Eye (tissue), 1 donor: ENCODE data around the gene GRHL3.

Source experiments
- DNase-seq: peaks from one replicate; pipeline ENCODE4 v3.0.0-alpha.2; 2015

Gene GRHL3

DNA sequence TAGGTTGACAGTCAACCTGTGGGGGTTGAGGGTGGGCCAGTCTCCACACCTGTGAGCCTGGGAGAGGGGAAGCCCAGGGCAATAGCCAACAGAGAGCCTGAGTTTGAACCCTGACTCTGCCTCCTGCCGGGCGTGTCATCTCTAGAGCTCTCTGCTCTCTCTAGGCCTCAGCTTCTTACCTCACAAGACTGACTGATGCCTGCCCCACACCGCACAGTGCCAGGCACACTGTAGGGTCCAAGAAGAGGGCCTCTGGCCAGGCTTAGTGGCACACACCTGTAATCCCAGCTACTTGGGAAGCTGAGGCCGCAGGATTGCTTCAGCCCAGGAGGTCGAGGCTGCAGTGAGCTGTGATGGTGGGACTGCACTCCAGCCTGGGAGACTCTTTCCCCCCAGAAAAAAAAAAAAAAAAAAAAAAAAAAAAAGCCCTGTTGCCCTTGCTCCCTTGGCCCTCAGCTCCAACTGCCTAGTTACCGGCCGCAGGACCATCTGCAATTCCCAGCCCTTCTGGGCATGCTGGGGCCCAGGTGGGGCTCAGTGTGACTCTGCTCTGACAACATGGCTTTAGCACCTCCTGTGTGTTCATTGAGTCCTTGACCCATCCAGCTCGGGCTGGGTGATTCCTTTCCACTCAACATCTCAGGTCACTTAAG lies 25.1 kb downstream of the GRHL3 start:
- no peak for DNase-seq

DNA sequence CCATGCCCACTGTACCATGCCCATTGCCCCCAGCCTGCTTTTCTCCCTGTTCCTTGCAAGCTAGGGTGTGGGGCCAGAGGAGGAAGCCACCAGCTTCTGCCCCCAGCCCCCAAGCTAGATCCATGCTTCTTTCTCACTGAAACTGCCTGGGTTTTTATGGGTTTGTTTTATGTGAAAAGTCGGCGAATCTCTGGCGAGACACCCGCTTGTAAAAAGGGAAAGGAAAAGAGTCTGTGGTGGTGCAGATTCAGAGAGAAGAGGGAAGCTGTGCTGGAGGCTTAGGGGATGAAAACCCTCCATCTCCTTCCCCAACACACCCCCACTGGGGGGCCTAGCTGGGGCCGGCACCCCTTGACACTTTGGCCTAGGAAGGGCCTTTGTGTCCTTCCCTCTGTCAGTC lies 26.2 kb downstream of the GRHL3 start:
- no peak for DNase-seq

DNA sequence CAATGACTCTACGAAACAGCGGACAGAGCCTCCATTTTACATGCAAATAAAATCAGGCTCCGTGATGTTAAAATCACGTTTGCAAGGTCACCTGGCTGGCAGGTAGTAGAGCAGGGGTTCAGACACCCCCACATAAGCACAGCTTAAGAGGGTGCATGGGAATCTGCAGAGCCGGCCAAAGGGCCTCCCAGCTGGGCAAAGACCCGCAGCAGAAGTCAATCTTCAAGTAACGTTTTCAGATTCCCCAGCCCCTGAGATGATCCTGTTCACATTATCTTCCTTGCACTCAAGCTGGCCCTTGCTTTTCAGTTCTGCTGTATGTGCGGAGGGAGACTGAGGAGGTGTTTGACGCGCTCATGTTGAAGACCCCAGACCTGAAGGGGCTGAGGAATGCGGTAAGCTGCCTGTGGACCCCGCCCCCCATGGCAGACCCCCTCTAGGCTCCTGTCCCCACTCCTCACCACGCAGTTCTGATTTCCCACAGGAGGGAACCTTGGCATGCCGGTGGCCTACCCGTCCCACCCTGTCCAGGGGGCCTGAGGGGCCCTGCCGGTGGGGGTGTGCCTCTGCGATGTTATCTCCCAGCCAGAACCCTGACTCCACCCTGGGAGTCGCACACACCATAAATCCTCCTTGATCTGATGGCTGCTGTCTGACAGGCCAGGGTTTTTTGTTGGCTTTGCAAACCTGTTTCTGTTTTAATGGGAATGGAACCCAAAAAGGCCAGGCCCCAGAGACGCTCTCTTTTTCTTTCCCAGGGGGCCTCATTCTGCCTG lies 28.2 kb downstream of the GRHL3 start:
- no peak for DNase-seq

DNA sequence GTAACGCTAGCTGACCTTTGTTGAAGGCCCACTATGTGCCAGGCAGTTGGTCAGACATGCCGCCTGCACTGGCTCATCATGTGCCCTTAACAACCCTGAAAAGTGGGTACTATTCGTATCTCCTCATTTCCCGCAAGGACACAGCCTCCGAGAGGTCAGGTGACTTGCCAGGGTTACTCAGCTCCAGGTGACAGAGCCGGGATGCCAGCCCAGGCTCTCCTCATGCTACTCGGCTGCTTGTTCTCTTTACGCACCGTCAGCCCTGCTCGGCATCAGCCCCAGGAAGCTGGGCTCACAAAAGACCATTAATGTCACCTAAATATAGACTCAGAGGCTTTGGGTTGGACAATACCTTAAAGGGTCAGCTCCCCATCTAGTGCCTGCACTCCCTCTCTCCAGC lies 29.0 kb downstream of the GRHL3 start:
- peak; percentile 35 for DNase-seq

DNA sequence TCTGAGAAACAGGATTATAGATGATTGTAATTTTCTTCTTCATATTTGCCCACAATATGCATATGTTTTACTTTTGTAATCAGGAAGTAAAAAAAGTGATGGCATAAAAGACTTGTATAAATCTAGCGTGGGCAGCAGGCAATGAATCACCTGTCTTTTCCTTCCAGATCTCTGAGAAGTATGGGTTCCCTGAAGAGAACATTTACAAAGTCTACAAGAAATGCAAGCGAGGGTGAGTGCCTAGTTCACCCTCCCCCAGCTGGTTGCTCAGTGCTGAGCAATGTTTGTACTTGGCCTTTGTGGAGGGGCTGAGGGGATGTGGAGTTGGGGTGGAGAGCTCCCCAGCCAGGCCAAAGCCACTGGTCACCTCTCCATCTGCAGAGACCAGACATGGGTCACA lies 30.7 kb downstream of the GRHL3 start:
- no peak for DNase-seq

DNA sequence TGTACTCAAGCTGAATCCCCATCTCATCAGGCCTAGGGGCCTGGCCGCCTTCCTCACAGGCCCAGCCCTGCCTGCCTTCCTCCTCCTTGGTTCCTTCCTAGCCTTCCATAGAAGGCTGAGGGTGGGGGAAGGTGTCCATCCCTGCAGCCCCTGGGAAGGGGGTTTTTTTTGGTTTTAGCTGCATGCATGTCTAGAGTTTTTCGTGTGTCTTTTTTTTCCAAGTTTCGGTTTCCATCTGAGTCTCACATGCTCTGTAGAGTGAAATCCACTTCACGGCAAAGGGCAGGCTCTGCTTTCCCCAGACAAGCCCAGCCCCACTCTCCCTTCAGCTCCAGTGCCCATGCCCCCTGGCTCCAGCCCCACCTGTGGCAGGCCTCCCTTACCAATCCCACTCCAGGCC lies 32.1 kb downstream of the GRHL3 start:
- no peak for DNase-seq

DNA sequence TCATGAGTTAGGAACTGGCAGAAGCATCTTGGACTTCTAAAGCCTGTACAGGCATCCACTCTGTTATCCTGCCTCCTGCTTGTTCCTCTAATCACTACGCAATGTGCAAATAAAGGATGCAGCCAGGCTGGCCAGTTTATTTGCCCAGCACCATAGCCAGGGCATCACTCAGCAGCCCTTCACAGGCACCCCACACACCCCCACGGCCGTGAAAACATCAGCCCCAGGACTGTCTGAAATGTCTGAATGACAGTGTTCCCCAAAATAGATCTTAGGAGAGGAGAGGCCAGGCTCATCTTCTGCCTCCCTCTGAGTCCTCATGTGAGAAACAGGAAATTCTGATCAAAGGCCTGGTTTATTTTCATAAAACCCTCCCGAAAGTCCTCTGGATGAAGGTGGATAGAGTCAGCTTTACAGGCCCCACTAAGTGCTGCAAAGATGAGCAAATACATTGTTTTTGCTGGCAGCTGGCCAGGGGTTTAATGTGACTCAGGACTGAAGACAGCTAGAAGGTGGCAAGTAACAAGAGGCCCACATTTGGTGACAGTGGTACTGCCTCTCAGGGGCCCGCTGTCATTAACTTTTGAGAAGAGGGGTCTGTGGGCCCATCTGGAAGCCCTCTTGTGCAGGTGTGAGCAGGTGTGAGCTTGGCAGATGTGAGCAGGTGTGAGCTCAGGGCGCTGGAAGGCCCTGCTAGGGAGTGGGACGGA lies 32.9 kb downstream of the GRHL3 start:
- DNase-seq: no peak

DNA sequence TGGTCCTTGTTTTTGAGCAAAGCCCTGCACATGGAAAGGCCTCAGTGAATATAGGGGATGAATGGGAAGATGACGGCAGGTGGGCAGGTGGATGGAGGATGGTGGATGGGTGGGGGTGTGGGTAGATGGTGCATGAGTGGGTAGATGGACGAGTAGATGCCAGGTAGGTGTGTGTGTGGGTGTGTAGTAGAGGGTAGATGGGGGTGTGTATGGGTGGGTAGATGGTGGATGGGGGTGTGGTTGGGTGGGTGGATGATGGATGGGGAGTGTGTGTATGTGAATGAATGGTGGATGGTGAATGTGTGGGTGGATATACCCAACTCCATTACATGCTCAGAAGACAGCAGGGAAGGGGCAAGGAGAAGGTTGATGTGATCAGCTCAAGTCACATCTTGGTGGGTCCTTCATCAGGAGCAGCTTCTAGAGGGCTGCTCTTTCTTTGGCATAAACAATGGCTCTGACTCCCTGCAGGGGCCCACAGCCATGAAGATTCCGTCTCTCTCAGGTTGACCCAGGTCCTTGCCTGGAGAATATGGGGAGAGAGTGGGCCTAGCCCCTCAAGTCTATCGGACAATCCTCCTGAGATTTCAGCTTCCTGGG lies 34.2 kb downstream of the GRHL3 start:
- DNase-seq: no peak

DNA sequence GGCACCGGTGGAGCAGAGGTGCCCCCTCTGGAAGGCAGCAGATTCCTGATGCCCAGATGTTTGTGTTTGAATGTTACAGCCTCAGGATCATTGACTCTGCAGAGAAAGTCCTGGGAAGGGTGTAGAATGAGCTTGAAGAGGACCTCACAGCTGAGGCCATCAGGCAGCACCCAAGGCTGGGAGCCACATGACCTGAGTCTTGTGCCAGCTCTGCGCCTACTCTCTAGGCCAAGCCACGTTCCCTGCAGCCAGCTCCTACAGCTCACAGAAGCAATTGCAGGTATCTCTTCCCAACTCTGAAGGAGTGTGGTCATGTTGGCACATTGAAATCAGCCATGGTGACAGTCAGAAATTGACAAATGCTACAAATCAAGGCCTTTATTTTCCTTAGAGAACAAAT lies 36.3 kb downstream of the GRHL3 start:
- DNase-seq: no peak

DNA sequence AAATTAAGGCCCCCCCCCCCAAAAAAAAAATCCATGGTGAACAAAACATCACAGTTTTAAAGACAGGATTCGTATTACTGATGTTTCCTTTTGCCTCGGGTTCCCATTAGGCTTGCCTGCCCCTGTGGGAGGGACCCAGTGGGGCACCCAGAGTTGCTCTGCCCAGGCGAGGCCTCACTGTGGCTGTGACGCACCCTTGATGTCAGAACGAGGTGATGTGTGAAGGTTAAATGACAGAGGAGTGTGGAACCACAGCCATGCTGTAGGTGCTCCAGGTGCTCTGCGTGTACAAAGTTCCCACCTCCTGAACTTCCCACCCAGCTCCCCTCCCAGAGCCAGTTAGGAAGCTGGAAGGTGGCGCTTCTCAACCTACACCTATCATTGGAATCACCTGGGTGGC lies 37.9 kb downstream of the GRHL3 start:
- DNase-seq: no peak

DNA sequence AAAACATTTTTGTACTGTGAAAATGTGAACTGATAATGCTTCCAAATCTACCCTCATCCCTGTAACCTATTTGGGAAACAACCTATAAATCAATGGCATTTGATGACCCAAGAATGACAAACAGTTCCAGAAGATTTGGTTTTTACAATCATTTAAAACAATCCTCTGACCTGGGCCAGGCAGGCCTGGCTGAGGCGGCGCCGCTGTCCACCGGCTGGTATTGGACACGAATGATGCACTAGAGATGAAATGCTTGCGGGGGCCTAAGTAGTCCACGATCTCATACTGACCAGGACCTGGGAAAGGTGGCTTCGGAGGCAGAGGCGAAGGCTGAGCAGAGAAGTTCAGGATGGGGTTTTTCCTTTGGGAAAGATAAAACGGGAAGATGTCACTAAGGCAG lies 41.5 kb downstream of the GRHL3 start:
- no peak for DNase-seq

DNA sequence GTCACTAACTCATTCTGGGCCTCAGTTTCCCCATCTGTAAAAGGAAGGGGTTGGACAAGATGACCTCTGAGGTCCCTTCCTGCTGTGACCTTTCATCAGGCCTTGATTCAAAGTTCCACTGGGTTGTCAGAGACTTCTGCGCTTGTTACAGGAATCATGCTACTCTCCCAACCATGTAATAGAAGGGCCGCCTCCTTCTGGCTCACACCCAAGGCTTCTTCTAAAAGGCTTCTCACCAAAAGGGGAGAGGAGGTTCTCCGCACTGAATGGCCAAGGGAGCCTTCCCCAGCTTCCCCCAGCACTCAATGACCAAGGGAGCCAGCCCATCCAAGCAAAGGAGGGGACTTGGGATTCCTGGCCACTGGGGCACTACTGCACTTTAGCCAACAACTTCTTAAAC lies 42.7 kb downstream of the GRHL3 start:
- no peak for DNase-seq

DNA sequence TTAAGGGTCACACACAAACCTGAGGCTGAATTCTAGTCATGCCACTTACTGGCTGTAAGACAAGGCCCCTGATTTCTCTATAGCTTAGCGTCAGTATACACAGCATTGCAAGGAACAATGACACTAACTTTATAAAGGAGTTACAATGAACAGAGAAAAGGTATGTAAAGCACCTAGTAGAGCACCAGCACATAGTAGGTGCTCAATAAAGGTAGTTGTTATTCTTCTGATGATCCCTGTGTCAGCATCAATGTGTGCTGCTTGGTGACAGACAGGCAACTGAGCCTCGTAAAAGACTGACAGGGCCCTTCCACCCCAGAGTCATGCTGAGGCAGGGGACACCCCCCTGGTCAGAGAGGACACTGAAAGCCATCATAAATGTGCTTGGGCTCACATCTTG lies 43.2 kb downstream of the GRHL3 start:
- DNase-seq: no peak

DNA sequence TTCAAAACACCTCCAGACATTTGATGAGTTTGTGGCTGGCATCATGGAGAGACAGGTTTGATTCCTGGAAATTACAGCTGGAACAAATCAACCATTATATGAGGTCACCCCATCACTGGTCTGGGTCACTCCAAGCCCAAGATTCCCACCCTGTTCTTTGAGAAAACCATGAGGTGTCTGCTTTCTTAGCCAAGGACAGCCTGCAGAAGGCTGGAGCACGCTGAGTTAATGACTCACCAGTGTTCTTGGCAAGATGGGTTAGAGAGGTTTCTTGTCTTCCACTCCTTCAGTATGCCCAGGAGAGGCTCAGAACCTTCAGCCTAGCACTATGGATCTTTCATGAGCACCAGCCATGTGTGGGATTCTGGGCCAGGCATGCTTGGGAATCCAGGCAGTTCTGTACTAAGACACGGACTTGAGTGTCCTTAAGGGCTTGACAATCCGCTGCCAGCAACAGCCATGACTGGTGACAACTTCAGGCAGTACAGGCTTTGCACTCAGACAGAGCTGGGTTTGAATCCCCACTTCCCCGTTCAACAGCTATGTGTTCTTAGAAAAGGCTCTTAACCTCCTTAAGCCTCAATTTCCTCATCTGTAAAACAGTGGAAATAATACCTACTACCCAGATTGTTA lies 43.9 kb downstream of the GRHL3 start:
- DNase-seq: no peak

DNA sequence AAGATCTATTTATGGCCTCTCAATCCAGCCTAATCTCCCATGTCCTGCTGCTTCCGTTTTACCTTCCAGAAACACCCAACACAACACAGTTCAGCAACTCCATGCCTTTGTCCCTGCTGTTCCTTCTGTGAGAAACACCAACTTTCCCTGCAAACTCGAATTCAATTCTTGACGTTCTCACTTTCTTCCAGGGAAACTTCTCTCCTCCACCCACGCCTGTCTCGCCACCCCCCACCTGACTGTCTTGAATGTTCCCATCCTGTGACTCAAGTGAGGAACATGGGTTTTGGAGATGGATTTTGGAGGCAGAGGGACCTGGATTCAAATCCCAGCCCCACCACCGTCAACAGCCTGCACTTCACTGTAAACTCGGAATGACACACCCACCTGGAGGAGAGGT lies 44.8 kb downstream of the GRHL3 start:
- no peak for DNase-seq

DNA sequence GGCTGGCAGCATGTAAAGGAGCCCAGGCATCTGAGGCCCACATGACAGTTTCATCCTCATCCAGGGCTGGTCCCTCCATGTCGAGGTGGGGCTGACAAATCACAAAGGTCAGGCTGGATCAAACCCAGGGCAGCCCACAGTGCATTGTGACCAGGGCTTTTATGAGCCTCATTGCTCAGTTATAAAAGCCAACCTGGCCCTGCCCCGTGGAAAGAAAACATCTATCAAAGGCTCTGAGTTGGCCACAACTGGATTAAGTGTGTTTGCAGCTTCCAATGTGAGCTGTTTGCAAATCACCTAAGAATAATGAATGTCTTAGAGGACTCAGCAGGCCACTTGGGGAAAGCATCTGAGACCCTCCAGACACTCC lies 45.4 kb downstream of the GRHL3 start:
- DNase-seq: no peak

DNA sequence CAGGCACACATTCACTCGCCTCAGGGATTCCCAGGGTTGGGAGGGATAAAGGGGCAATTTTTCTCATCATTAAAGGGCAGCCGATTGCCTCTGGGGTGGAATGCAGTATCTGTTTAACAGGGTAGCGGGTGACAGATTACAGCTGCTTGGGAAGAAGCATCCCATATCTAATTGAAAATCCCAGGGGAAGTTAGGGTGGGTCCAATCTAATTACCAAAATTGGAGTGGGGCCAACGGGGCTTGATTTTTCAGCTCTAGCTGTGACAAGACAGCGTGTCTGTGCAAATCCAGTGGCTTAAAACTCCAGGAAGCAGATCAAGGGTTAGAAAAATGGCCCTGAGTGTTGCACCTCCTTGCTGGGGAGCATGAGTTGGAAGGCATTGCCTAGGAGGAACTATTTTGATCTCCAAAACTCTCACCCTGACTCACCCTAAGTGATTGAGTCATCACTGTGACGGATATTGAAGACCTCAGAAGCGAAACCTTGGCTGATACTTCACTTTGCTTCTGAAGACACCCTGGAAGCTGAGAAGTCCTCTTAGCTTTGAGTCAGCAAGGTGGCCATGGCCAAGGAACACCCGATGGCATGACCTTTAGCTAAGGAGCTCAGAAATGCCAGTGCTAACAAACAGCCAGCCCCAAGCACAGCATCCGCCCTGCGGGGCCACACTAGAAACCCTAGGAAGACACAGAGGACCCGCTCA lies 46.0 kb downstream of the GRHL3 start:
- DNase-seq: peak; percentile 56

DNA sequence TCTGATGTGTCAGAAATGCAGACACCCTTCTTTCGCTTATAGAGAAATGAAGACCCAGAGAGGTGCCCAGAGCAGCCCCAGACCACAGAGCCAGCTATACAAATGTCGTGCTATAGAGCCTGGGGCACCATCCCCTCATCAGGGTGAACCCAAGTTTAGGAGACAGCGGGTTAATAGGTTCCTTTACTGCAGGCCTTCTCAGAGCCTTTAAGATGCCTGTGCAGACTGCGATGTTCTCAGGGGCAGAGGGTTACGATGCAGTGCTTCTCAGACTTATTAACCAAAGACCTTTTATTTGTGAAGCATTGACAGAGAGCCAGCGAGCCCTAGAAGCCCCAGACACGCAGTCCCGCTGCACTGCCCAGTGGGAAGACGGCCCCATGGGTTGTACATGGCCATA lies 47.5 kb downstream of the GRHL3 start:
- no peak for DNase-seq

DNA sequence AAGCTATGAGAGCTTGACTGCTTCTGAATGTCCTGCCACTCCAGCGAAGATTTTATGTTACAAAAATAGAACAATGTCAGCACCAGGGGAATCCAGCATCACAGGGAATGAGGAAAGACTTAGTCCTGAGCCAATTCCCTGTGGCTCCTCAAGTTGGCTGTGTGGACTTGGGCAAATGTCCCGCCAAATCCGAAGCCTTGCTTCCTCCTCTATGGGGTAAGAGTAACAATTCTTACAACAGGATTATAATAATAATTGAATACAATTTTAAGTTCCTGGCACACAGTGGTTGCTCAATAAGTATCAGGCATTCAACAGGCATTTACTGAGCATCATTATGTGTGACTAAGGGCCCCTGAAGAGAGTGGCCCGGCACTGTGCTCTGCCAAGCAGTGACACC lies 50.0 kb downstream of the GRHL3 start:
- DNase-seq: no peak

DNA sequence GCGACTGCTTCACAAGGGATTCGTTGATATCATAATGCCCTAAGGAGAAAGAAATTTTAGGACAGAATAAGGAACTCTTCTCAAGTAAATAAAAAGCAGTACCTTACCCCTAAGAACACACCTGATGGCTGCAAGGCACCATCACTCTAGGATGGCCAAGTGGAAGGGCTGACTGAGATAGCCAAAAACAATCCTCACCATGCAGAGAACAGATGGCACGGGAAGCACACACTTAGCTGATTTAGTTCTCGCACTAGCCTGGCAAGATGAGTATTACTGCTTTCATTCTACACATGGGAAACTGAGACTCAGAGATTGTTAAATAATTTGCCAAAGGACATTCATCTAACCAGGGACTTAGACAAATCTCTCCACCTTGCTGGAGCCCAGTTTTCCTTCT lies 50.6 kb downstream of the GRHL3 start:
- DNase-seq: no peak

DNA sequence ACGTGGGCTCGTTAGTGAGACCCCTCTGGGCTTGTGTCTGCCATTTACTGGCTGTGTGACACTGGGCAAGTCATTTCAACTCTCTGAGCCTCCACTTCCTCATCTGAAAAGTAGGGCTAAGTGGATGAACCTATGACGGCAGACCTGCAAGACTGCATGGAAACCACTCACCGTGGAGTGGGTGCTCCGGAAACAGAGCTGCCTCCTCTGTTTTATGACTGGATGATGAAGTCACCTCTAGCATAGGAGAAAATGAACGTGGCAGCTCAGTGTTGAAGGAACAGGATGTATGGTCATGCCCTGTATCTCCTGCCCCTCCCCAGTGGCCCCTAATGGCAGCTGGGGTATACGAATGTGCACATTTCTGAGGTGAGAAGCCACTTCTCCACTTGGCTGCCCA lies 53.9 kb downstream of the GRHL3 start:
- DNase-seq: no peak

DNA sequence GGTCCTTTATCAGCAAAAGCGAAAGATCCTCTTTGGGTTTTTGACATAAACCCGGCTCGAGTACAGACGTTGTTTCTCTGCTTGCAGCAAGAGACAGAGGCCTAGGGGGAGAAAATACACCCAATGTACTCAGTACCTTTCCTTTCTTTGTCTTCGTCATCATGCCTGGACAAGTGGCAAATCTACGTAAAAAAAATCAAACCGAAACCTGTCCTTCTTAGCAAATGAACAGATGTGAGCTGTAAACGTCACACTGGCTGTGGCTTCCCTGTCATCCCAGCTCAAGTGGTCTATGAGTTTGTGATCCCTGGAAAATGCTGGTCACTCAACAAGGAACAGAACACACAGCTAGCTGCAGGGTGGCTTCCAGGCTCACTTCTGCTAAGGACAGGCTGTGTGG lies 54.6 kb downstream of the GRHL3 start:
- no peak for DNase-seq
